ENCODE data around the gene POU3F1. TPM values are rescaled to one million over a fixed set of nuclear protein-coding genes. Genes with fewer than 3 reads are reported as not detected.

POU3F1 gene
- total RNA-seq, 2 experiments from 2014 or later: not detected

DNA sequence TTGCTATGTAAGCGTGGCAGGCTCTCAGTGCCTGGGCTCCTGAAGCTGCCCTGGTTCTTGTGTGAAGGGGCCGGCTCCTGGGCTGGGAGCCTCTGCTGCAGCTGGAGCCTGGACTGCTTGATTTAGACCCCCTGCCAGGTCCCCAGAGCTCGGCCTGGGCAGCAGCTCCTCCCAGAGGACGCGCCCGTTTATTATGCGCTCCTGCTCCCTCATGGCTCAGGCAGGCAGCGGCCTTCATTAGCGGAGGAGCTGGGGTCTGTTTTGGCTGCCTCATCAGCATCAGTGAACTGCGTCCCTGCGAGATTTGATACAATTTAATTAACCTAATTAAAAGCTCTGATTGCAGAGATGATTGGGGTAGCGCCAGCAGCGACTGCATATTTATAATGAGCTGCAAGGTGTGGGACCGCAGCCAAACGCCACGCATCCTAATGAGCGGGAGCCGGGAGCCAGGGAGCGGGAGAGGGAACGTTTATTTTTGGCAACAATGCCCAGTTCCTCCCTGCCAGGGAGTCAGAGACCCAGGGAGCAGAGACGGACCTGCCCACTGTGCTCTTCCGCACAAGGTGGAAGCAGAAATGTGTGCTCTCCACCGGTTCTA lies 17.4 kb downstream of the POU3F1 start:
- DNase-seq: no peak
- CTCF ChIA-PET: interaction anchor here (0.6 to 7.5 kb wide), 9 partner anchors 9 to 1175 kb away, joined by 3 to 57 read pairs (median 8); partner anchors contain the start of genes MACF1 and UTP11
- H3K4me3 Mint-ChIP-seq: no peak overlapping the region
- H3K36me3 Mint-ChIP-seq (ENCODE audit: low read depth): peaks cover 13% of the 10 kb centered on the region
- no peaks in the 10 kb centered on the region for H3K27me3 Mint-ChIP-seq (ENCODE audit: low read depth)
- intact Hi-C loops (cut with micrococcal nuclease): loop anchor here (2.0 to 10.0 kb wide), 5 partner anchors 97 to 1156 kb away; partner anchors contain the start of genes C1orf122 and YRDC
- peak overlapping the region; percentile 89 for H3K27ac Mint-ChIP-seq
- peaks cover 53% of the 10 kb centered on the region for H3K4me1 Mint-ChIP-seq (ENCODE audit: low read depth)
- H3K9me3 Mint-ChIP-seq: no peaks in the 10 kb centered on the region

GRCh38 chr1:38028671-38029070 lies 17.9 kb downstream of the POU3F1 start:
- Mint-ChIP-seq H3K9me3 (no peaks in the 10 kb centered on the region), H3K4me1 (ENCODE audit: low read depth) (peaks cover 53% of the 10 kb centered on the region), H3K27ac (peak overlapping the region; percentile 89), H3K36me3 (ENCODE audit: low read depth) (peaks cover 16% of the 10 kb centered on the region), H3K4me3 (peak overlapping the region; percentile 28), H3K27me3 (ENCODE audit: low read depth) (no peaks in the 10 kb centered on the region)
- intact Hi-C loops (cut with micrococcal nuclease): loop anchor here (1.0 to 10.0 kb wide), 9 partner anchors 19 to 1156 kb away; partner anchors contain the start of genes C1orf122 and YRDC
- DNase-seq: no peak
- CTCF ChIA-PET: interaction anchor here (0.7 to 7.5 kb wide), 8 partner anchors 9 to 464 kb away, joined by 3 to 57 read pairs (median 10); partner anchors contain the start of gene UTP11

DNA sequence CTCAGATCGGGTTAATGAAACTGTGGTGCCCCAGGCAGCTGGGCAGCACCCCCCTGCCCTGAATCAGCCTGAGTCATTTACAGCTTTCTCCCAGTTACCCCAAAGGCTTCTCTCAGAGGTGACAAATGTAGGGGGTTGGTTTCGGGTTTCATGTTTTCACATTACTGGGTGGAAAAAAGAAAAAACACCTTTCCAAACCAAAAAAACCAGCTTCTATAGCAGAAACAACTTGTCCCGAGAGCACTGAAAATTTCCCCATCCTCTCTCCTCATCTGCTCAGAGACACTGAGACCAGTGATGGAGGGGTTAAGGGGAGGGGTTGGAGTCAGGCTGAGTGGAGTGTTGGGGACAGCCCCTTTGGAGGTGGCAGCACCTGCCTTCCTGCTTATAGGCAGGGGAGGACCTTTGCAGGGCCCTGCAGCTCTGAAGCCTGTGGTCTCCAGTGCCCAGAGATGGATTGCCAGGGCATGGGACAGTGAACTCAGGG lies 18.4 kb downstream of the POU3F1 start:
- peak overlapping the region; percentile 28 for H3K4me3 Mint-ChIP-seq
- peak overlapping the region; percentile 89 for H3K27ac Mint-ChIP-seq
- CTCF ChIA-PET: interaction anchor here (0.9 to 7.5 kb wide), 9 partner anchors 10 to 532 kb away, joined by 3 to 57 read pairs (median 8); partner anchors contain the start of gene UTP11
- peaks cover 53% of the 10 kb centered on the region for H3K4me1 Mint-ChIP-seq (ENCODE audit: low read depth)
- H3K36me3 Mint-ChIP-seq (ENCODE audit: low read depth): peaks cover 17% of the 10 kb centered on the region
- intact Hi-C loops (cut with micrococcal nuclease): loop anchor here (1.0 to 10.0 kb wide), 9 partner anchors 19 to 1157 kb away; partner anchors contain the start of genes C1orf122 and YRDC
- H3K9me3 Mint-ChIP-seq: no peaks in the 10 kb centered on the region
- DNase-seq: peak; percentile 92
- H3K27me3 Mint-ChIP-seq (ENCODE audit: low read depth): no peaks in the 10 kb centered on the region

DNA sequence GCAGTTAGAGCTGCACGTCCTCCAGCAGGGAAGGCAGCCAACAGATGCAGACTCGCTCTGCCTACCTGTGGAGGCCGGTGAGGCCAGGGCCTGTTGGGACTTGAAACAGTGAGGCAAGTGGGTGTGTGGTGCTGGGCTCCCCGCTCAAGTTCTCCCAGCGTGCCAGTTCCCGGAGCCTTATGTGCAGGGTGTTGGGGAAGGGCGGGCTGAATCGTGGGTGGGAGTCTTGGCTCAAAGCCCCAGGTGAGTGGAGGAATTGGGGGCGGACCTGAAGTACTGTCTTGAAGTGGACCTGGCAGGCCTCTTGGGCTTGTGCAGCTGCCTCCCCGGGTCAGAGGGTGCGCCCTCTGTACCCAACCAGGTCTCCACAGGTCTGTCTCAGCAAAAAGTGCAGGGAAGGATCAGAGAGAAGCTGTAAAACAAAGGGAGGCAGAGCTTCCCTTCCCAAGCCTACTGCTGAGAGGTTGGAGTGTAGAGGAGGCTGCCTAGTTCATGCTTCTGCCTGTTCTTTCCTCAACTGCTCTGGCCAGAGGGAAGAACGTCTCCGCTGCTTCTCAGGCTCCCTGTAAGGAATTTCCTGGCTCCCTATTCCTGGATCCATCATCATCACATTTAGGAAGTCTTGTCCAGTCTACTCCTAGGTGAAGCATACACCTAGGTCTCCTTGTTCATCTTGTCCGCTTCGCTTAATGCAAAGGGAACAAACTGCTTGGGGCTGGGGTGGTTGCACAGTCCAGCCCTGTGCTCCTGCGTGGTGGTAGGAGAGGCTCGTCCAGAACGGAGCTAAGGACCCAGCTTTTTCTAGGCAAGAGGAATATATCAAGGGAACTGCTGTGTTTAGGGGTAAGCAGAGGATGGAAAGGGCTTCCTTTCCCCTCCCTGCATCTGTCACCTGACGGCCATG lies 19.1 kb downstream of the POU3F1 start:
- Mint-ChIP-seq H3K27ac (peak overlapping the region; percentile 11), H3K9me3 (no peaks in the 10 kb centered on the region), H3K4me1 (ENCODE audit: low read depth) (peaks cover 53% of the 10 kb centered on the region), H3K27me3 (ENCODE audit: low read depth) (no peaks in the 10 kb centered on the region), H3K4me3 (no peak overlapping the region), H3K36me3 (ENCODE audit: low read depth) (peaks cover 21% of the 10 kb centered on the region)
- intact Hi-C loops (cut with micrococcal nuclease): loop anchor here (1.0 to 10.0 kb wide), 10 partner anchors 18 to 1157 kb away; partner anchors contain the start of genes C1orf122 and YRDC
- no peak for DNase-seq
- CTCF ChIA-PET: interaction anchor here (0.7 to 7.5 kb wide), 18 partner anchors 9 to 829 kb away, joined by 3 to 57 read pairs (median 4); partner anchors contain the start of genes SF3A3 and UTP11

GRCh38 chr1:38026592-38027200 lies 19.9 kb downstream of the POU3F1 start:
- peak; percentile 80 for DNase-seq
- CTCF ChIA-PET: interaction anchor here (0.7 to 7.5 kb wide), 16 partner anchors 8 to 829 kb away, joined by 3 to 57 read pairs (median 4); partner anchors contain the start of genes SF3A3 and UTP11
- intact Hi-C loops (cut with micrococcal nuclease): loop anchor here (1.0 to 10.0 kb wide), 6 partner anchors 46 to 1158 kb away; partner anchors contain the start of genes C1orf122 and YRDC
- no peaks in the 10 kb centered on the region for H3K9me3 Mint-ChIP-seq
- peaks cover 26% of the 10 kb centered on the region for H3K36me3 Mint-ChIP-seq (ENCODE audit: low read depth)
- no peak overlapping the region for H3K4me3 Mint-ChIP-seq
- H3K27ac Mint-ChIP-seq: no peak overlapping the region
- H3K4me1 Mint-ChIP-seq (ENCODE audit: low read depth): peaks cover 52% of the 10 kb centered on the region
- no peaks in the 10 kb centered on the region for H3K27me3 Mint-ChIP-seq (ENCODE audit: low read depth)

DNA sequence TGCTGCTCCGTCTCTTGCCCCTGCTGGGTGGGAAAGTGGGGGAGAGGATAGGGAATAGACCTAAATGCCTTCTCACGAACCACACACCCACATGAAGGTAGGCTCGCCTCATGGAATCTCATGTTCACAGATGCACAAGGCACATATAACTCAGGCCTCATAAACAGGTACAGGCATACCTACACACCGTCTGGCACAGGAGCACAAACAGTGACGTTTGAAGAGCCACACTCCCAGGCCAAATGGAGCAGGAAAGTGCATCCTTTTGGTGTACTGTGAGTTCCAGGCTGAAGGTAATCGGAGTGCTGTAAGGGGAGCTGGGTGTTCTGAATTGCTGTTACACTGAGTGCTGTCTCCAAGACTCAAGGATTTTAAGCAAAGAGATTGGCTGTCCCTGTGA lies 20.9 kb downstream of the POU3F1 start:
- no peak overlapping the region for H3K4me3 Mint-ChIP-seq
- peaks cover 42% of the 10 kb centered on the region for H3K4me1 Mint-ChIP-seq (ENCODE audit: low read depth)
- peaks cover 26% of the 10 kb centered on the region for H3K36me3 Mint-ChIP-seq (ENCODE audit: low read depth)
- no peak for DNase-seq
- H3K27me3 Mint-ChIP-seq (ENCODE audit: low read depth): no peaks in the 10 kb centered on the region
- intact Hi-C loops (cut with micrococcal nuclease): loop anchor here (1.0 to 10.0 kb wide), 7 partner anchors 47 to 1159 kb away; partner anchors contain the start of genes C1orf122 and YRDC
- CTCF ChIA-PET: interaction anchor here (1.8 to 7.5 kb wide), 3 partner anchors 12 to 810 kb away, joined by 6 to 57 read pairs (median 39); partner anchors contain the start of gene UTP11
- H3K27ac Mint-ChIP-seq: no peak overlapping the region
- no peaks in the 10 kb centered on the region for H3K9me3 Mint-ChIP-seq

- CTCF ChIA-PET: interaction anchor here (4.9 to 7.5 kb wide), 2 partner anchors 12 to 47 kb away, joined by 39 to 57 read pairs; partner anchors contain the start of gene UTP11
These were observed 21.4 kb downstream of the POU3F1 start for GRCh38 chr1:38025233-38025632.

DNA sequence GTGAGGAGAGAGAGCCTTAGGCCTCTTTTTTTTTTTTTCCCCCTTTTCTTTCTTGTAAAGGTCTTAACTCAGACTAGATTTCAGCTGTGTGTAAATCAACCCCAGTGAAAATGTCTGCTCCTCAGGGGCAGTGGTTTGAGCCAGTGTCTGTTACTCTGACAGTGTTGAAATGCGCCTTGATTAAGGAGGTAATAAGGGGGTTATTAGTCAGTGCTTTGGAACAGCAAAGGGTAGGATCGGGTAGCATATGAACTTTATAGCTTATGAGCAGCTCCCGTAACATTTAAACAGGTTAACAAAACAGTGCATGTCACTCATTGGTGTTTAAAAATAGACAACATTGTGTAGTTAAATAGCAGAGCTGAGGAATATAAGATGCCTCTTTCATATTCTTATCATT lies 23.8 kb downstream of the POU3F1 start:
- Mint-ChIP-seq H3K27ac (no peak overlapping the region), H3K4me1 (ENCODE audit: low read depth) (peaks cover 22% of the 10 kb centered on the region), H3K9me3 (no peaks in the 10 kb centered on the region), H3K27me3 (ENCODE audit: low read depth) (no peaks in the 10 kb centered on the region), H3K36me3 (ENCODE audit: low read depth) (peaks cover 41% of the 10 kb centered on the region), H3K4me3 (no peak overlapping the region)
- CTCF ChIA-PET: interaction anchor here (0.6 to 1.3 kb wide), 4 partner anchors 9 to 49 kb away, joined by 3 to 8 read pairs (median 4); partner anchors contain the start of gene SF3A3
- intact Hi-C loops (cut with micrococcal nuclease): loop anchor here (10.0 kb wide), 1 partner anchor 1162 kb away; no protein-coding TSS in a partner anchor
- DNase-seq: no peak

More at GRCh38 chr1:38025233-38025632, 21.4 kb downstream of the POU3F1 start:
- no peak overlapping the region for H3K27ac Mint-ChIP-seq
- intact Hi-C loops (cut with micrococcal nuclease): loop anchor here (1.0 to 10.0 kb wide), 5 partner anchors 93 to 1160 kb away; partner anchors contain the start of genes C1orf122 and YRDC
- no peaks in the 10 kb centered on the region for H3K27me3 Mint-ChIP-seq (ENCODE audit: low read depth)
- peaks cover 42% of the 10 kb centered on the region for H3K4me1 Mint-ChIP-seq (ENCODE audit: low read depth)
- no peaks in the 10 kb centered on the region for H3K9me3 Mint-ChIP-seq
- H3K4me3 Mint-ChIP-seq: no peak overlapping the region
- H3K36me3 Mint-ChIP-seq (ENCODE audit: low read depth): peaks cover 27% of the 10 kb centered on the region
- no peak for DNase-seq

DNA sequence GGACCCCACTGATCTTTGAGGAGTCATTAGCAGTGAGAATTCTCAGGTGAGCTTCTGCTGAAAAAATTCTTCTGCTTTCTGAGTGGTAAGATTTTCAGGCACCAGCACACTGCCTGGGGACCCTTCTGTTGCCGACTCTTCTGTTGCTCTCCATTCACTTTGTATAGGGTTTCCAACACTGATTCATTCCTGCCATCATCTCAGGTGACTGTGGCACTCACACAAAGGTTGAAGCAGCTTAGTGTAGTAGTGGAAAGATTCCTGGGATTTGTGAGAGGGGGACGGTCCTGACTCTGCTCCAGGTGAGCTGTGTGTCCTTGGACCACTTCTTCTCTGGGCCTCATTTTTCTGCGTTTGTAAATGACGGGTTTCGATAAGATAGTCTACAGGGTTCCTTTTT lies 24.6 kb downstream of the POU3F1 start:
- Mint-ChIP-seq H3K9me3 (no peaks in the 10 kb centered on the region), H3K27me3 (ENCODE audit: low read depth) (no peaks in the 10 kb centered on the region), H3K36me3 (ENCODE audit: low read depth) (peaks cover 44% of the 10 kb centered on the region), H3K27ac (no peak overlapping the region), H3K4me3 (no peak overlapping the region), H3K4me1 (ENCODE audit: low read depth) (peaks cover 14% of the 10 kb centered on the region)
- CTCF ChIA-PET: interaction anchor here (1.3 to 3.9 kb wide), 2 partner anchors 12 to 32 kb away, joined by 3 to 23 read pairs; partner anchors contain the start of gene SF3A3
- DNase-seq: no peak
- intact Hi-C loops (cut with micrococcal nuclease): loop anchor here (10.0 kb wide), 1 partner anchor 1163 kb away; no protein-coding TSS in a partner anchor

DNA sequence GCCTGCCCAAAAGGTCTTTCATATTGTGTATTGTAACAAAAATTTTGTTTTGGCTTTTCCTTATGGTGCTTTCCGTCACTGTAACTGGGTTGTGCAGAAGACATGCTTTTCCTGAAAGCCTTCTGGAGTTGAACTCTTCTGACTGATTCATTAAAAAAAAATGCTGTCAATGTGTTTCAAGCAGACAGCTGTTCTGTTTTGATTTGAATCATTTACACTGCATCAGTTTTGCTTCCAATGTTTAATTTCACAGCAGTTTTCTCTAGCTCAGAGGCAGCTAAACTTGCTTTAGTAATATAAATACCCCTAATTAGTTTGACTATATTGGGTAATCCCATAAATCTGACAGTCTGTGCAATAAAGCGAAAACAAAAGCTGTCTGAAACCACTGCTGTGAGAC lies 26.2 kb downstream of the POU3F1 start:
- intact Hi-C loops (cut with micrococcal nuclease): loop anchor here (10.0 kb wide), 1 partner anchor 1164 kb away; no protein-coding TSS in a partner anchor
- no peak overlapping the region for H3K4me3 Mint-ChIP-seq
- no peaks in the 10 kb centered on the region for H3K27me3 Mint-ChIP-seq (ENCODE audit: low read depth)
- H3K9me3 Mint-ChIP-seq: no peaks in the 10 kb centered on the region
- no peak for DNase-seq
- no peak overlapping the region for H3K27ac Mint-ChIP-seq
- H3K4me1 Mint-ChIP-seq (ENCODE audit: low read depth): peaks cover 15% of the 10 kb centered on the region
- H3K36me3 Mint-ChIP-seq (ENCODE audit: low read depth): peaks cover 41% of the 10 kb centered on the region
- CTCF ChIA-PET: interaction anchor here (0.5 to 4.0 kb wide), 3 partner anchors 11 to 1700 kb away, joined by 6 to 23 read pairs (median 19); partner anchors contain the start of gene SF3A3
